Loucy (cell line): ENCODE measurements around the gene SKIC8.
A peak's percentile ranks its signal among the peaks of the same experiment; 100 is the strongest.

Source experiments
- H2AFZ ChIP-seq: fragments of 200-600 bp; sonication (generic); 2 replicates; pipeline ENCODE4 v1.6.0; 2016; ENCODE audit warnings: antibody characterized with exemption, mild to moderate bottlenecking, low read length, moderate library complexity
- H3F3A ChIP-seq: fragments of 200-600 bp; 2 replicates; pipeline ENCODE4 v1.6.0; 2016; ENCODE audit warnings: antibody characterized with exemption, low read depth, mild to moderate bottlenecking
- H3K27me3 ChIP-seq: fragments of 200-600 bp; sonication (generic); 2 replicates; pipeline ENCODE4 v1.6.1; 2014; ENCODE audit warnings: low read length, mild to moderate bottlenecking; ENCODE audit not compliant: insufficient read depth, poor library complexity, severe bottlenecking
- H3K36me3 ChIP-seq: fragments of 200-600 bp; sonication (generic); 2 replicates; pipeline ENCODE4 v1.6.1; 2016; ENCODE audit warnings: low read length; ENCODE audit not compliant: insufficient read depth
- H3K4me1 ChIP-seq: fragments of 200-600 bp; sonication (generic); 2 replicates; pipeline ENCODE4 v1.5.1; 2014; ENCODE audit warnings: low read length, mild to moderate bottlenecking; ENCODE audit not compliant: insufficient read depth, poor library complexity, severe bottlenecking
- H3K4me2 ChIP-seq: fragments of 200-600 bp; sonication (generic); 2 replicates; pipeline ENCODE4 v1.6.0; 2014; ENCODE audit warnings: antibody characterized with exemption, low read length, low read depth, mild to moderate bottlenecking; ENCODE audit not compliant: poor library complexity, severe bottlenecking
- H3K4me3 ChIP-seq: fragments of 200-600 bp; sonication (generic); 2 replicates; pipeline ENCODE4 v1.5.1; 2014; ENCODE audit warnings: low read length, mild to moderate bottlenecking, mixed read lengths; ENCODE audit not compliant: poor library complexity, severe bottlenecking
- H3K79me2 ChIP-seq: fragments of 200-600 bp; sonication (generic); 2 replicates; pipeline ENCODE4 v1.6.1; 2014; ENCODE audit warnings: low read length; ENCODE audit not compliant: insufficient read depth
- H3K9ac ChIP-seq: fragments of 200-600 bp; sonication (generic); 2 replicates; pipeline ENCODE4 v1.6.0; 2014; ENCODE audit warnings: mild to moderate bottlenecking, low read depth, low read length, moderate library complexity; ENCODE audit not compliant: poor library complexity, severe bottlenecking
- H3K9me2 ChIP-seq: fragments of 200-600 bp; sonication (generic); replicated peaks from 2 replicates; pipeline ENCODE4 v1.6.1; 2016; ENCODE audit warnings: low read depth, low read length, mixed read lengths
- H3K9me3 ChIP-seq: fragments of 200-600 bp; sonication (generic); 2 replicates; pipeline ENCODE4 v1.6.1; 2014; ENCODE audit warnings: mild to moderate bottlenecking, antibody characterized with exemption, low read length, low read depth; ENCODE audit not compliant: insufficient read depth
- H4K20me1 ChIP-seq: fragments of 200-600 bp; sonication (generic); 2 replicates; pipeline ENCODE4 v1.6.0; 2014; ENCODE audit warnings: antibody characterized with exemption, low read length, mild to moderate bottlenecking; ENCODE audit not compliant: insufficient read depth, poor library complexity, severe bottlenecking
- CTCF ChIP-seq: fragments of 200-600 bp; sonication (generic); conservative IDR thresholded peaks from 2 replicates; pipeline ENCODE4 v1.5.1; 2014; ENCODE audit warnings: mild to moderate bottlenecking, antibody characterized with exemption, low read length
- EZH2phosphoT487 ChIP-seq: fragments of 200-600 bp; IDR thresholded peaks from 2 replicates; pipeline ENCODE4 v1.6.1; 2018; ENCODE audit warnings: antibody characterized with exemption, mild to moderate bottlenecking, moderate library complexity, borderline replicate concordance

Gene SKIC8

GRCh38 chr15:78301326-78301725 is 1.9 kb upstream of the SKIC8 start:
- Histone ChIP-seq H3K9ac (peak overlapping the region; percentile 0), H2AFZ (no peak overlapping the region)

GRCh38 chr15:78292219-78292618 is 7.2 kb downstream of the SKIC8 start:
- Histone ChIP-seq H3K4me1 (no peaks in the 10 kb centered on the region), H3K36me3 (no peaks in the 10 kb centered on the region; the same call in 1 of the 2 replicates), H4K20me1 (no peaks in the 10 kb centered on the region), H3F3A (no peaks in the 10 kb centered on the region), H2AFZ (no peak overlapping the region), H3K9me2 (no peaks in the 10 kb centered on the region), H3K9ac (no peak overlapping the region), H3K4me3 (no peak overlapping the region), H3K9me3 (no peaks in the 10 kb centered on the region), H3K79me2 (peaks cover 3% of the 10 kb centered on the region; the same call in 1 of the 2 replicates), H3K4me2 (no peak overlapping the region), H3K27me3 (no peaks in the 10 kb centered on the region)
- TF ChIP-seq EZH2phosphoT487 (no peak), CTCF (no peak)

More at GRCh38 chr15:78301326-78301725, 1.9 kb upstream of the SKIC8 start:
- Histone ChIP-seq H3K4me1 (peaks cover 29% of the 10 kb centered on the region), H4K20me1 (peaks cover 5% of the 10 kb centered on the region), H3K27me3 (no peaks in the 10 kb centered on the region), H3K9me2 (no peaks in the 10 kb centered on the region), H3K4me2 (no peak overlapping the region), H3K36me3 (no peaks in the 10 kb centered on the region), H3K9me3 (no peaks in the 10 kb centered on the region), H3K4me3 (no peak overlapping the region), H3F3A (0 out of 2 replicates have a peak, but pooled peaks cover 6% of the 10 kb centered on the region), H3K79me2 (peaks cover 23% of the 10 kb centered on the region)
- TF ChIP-seq EZH2phosphoT487: no peak
- TF ChIP-seq CTCF: no peak

- Histone ChIP-seq H4K20me1 (no peaks in the 10 kb centered on the region), H3K4me1 (no peaks in the 10 kb centered on the region), H3K9me2 (no peaks in the 10 kb centered on the region), H3K9me3 (no peaks in the 10 kb centered on the region), H3K4me2 (no peak overlapping the region), H3K79me2 (no peaks in the 10 kb centered on the region), H3K27me3 (no peaks in the 10 kb centered on the region), H3K36me3 (no peaks in the 10 kb centered on the region; the same call in 1 of the 2 replicates), H3K9ac (no peak overlapping the region), H3K4me3 (no peak overlapping the region), H2AFZ (no peak overlapping the region), H3F3A (no peaks in the 10 kb centered on the region)
- TF ChIP-seq EZH2phosphoT487 (no peak), CTCF (no peak)
These were observed 7.7 kb downstream of the SKIC8 start for GRCh38 chr15:78291698-78292097.
